Urinary bladder (tissue), 4 donors: ENCODE measurements around the gene LARP4. TPM values are rescaled to one million over a fixed set of nuclear protein-coding genes. Genes with fewer than 3 reads are reported as not detected.

ENCODE experiments used
- DNase-seq: peaks from one replicate; pipeline ENCODE4 v3.0.0-alpha.2; 2015; ENCODE audit errors: extremely low spot score
- H3K27ac ChIP-seq: one replicate; pipeline ENCODE4 v1.5.1; 2013; ENCODE audit warnings: low read depth, mild to moderate bottlenecking, moderate library complexity
- H3K36me3 ChIP-seq: one replicate; pipeline ENCODE4 v1.6.1; 2013; ENCODE audit warnings: mild to moderate bottlenecking, moderate library complexity; ENCODE audit not compliant: insufficient read depth
- H3K4me1 ChIP-seq: one replicate; pipeline ENCODE4 v1.6.1; 2013; ENCODE audit warnings: mild to moderate bottlenecking, moderate library complexity; ENCODE audit not compliant: insufficient read depth
- H3K4me3 ChIP-seq: one replicate; pipeline ENCODE4 v1.5.1; 2013; ENCODE audit warnings: low read depth, low read length
- WGBS: extraction: QIAGEN DNeasy Blood & Tissue Kit; methylation state at CpG from one replicate; pipeline ENCODE4 v1.1.7; 2013; 5-methylcytosine and 5-hydroxymethylcytosine counted together
- polyA plus RNA-seq: library from polyadenylated mRNA; stranded (reverse); fragments of 200-250 nt; gene quantifications from one replicate; pipeline ENCODE4 v1.2.3, GENCODE V29; 2013
- total RNA-seq: library from RNA; depleted of rRNA; stranded (reverse); fragments of >200 nt; gene quantifications from one replicate; pipeline ENCODE4 v1.2.3, GENCODE V29; 2014
- donor health status: healthy with polysubstance abuse.
- donor health status: healthy.

Gene LARP4
- total and polyA plus RNA-seq, 2 donors, result 11.3 to 77.5 TPM

DNA sequence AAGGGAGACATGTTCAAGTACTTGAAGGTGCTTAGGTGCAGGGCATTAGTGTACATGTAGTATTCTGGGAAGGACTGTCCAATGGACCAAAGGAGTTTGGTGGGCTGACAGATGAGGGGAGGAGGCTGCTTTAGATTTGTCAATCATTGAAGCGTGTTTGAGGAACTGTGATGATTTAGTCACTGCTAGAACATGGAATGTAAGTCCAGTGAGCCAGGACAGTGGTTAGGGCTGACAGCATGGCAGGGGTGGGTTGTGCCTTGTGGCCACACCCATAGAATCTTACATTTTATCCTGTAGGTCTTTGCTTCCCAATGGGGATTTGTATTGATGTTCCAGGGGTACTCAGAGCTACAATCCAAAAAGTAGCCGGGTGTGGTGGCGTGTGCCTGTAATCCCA, 128.7 kb downstream of the LARP4 start:
- Histone ChIP-seq H3K4me1 (peaks cover 3% of the 10 kb centered on the region), H3K27ac (no peak overlapping the region), H3K36me3 (no peaks in the 10 kb centered on the region), H3K4me3 (no peak overlapping the region)
- WGBS, result 95% methylated on average over 3 of the region's 3 CpGs
- no peak for DNase-seq

Other genes with a start within 250 kb of the LARP4 start
- gene CERS5, start 233.5 kb upstream of the LARP4 start, total RNA-seq, result 51.0 TPM
- 44.7 TPM for gene CERS5, start 233.5 kb upstream of the LARP4 start, polyA plus RNA-seq
- 137 TPM for gene LIMA1, start 117.4 kb upstream of the LARP4 start, total RNA-seq
- 47.3 TPM for gene LIMA1, start 117.4 kb upstream of the LARP4 start, polyA plus RNA-seq
- gene FAM186A, start 4.3 kb upstream of the LARP4 start, total RNA-seq, result not detected
- gene FAM186A, start 4.3 kb upstream of the LARP4 start, polyA plus RNA-seq, result not detected
- gene DIP2B, start 104.1 kb downstream of the LARP4 start, total RNA-seq, result 48.6 TPM
- 7.2 TPM for gene DIP2B, start 104.1 kb downstream of the LARP4 start, polyA plus RNA-seq